ENCODE data around the gene SRGAP1.

SRGAP1 gene

DNA sequence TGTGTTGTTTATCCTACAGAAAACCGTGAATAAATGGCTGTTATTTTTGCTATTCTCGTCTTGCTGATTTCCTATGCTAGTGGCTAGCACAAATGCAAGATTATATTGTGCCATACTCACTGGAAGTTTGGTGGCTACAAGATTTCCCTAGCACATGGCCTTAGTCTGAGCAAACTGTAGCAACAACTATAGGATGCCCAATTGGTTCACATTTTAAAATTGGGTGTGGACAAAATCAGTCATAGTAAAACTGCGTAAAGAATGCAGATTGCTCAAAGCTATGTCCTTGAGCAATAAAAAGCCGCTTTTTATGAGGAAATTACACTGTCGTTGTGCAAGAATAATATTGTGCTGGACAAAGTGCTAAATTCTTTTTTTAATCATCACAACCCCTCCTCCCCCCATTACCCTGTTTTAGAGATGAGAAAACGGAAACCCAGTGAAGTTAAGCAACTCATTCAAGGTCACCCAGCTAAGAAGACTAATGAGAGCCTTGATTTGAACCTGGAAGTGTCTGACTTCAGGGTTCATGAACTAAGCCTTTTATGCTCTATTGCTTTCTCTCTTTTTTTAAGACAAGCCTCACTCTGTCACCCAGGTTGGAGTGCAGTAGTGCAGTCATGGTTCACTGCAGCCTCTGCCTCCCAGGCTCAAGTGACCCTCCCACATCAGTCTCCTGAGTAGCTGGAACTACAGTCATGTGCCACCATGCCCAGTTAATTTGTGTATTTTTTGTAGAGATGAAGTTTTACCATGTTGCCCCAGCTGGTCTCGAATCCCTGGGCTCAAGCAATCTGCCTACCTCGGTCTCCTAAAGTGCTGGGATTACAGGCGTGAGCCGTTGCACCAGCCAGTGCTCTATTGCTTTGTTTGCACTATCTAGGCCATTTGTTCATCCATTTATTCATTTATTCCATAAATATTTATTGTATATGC is 73.6 kb downstream of the SRGAP1 start:
- TF ChIP-seq, protein P1, sequence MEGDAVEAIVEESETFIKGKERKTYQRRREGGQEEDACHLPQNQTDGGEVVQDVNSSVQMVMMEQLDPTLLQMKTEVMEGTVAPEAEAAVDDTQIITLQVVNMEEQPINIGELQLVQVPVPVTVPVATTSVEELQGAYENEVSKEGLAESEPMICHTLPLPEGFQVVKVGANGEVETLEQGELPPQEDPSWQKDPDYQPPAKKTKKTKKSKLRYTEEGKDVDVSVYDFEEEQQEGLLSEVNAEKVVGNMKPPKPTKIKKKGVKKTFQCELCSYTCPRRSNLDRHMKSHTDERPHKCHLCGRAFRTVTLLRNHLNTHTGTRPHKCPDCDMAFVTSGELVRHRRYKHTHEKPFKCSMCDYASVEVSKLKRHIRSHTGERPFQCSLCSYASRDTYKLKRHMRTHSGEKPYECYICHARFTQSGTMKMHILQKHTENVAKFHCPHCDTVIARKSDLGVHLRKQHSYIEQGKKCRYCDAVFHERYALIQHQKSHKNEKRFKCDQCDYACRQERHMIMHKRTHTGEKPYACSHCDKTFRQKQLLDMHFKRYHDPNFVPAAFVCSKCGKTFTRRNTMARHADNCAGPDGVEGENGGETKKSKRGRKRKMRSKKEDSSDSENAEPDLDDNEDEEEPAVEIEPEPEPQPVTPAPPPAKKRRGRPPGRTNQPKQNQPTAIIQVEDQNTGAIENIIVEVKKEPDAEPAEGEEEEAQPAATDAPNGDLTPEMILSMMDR (conservative IDR thresholded peaks at IDR 0.05) = no peak
- TF ChIP-seq ZFX (IDR thresholded peaks at IDR 0.05) = no peak
- H3K27ac ChIP-seq = no peak overlapping the region

- no peak overlapping the region for H3K27ac ChIP-seq
Observed at GRCh38 chr12:63918800-63919300, 74.3 kb downstream of the SRGAP1 start.

GRCh38 chr12:63919756-63920155 is 75.3 kb downstream of the SRGAP1 start:
- TF ChIP-seq, protein P1 (conservative IDR thresholded peaks at IDR 0.05) = no peak
- no peak for TF ChIP-seq ZFX (IDR thresholded peaks at IDR 0.05)
- no peak overlapping the region for H3K27ac ChIP-seq

More at GRCh38 chr12:63918800-63919300, 74.3 kb downstream of the SRGAP1 start:
- TF ChIP-seq ZFX (IDR thresholded peaks at IDR 0.05) = no peak
- TF ChIP-seq, protein P1 (conservative IDR thresholded peaks at IDR 0.05) = no peak

- H3K27ac ChIP-seq = no peak overlapping the region
Observed at GRCh38 chr12:63921157-63921556, 76.7 kb downstream of the SRGAP1 start.

GRCh38 chr12:63922474-63922873 is 78.0 kb downstream of the SRGAP1 start:
- no peak for TF ChIP-seq ZFX (IDR thresholded peaks at IDR 0.05)
- TF ChIP-seq, protein P1 (conservative IDR thresholded peaks at IDR 0.05) = no peak
- no peak overlapping the region for H3K27ac ChIP-seq

More at GRCh38 chr12:63921157-63921556, 76.7 kb downstream of the SRGAP1 start:
- TF ChIP-seq ZFX (IDR thresholded peaks at IDR 0.05) = no peak
- TF ChIP-seq, protein P1 (conservative IDR thresholded peaks at IDR 0.05) = no peak

- TF ChIP-seq, protein P1 (conservative IDR thresholded peaks at IDR 0.05) = no peak
- TF ChIP-seq ZFX (IDR thresholded peaks at IDR 0.05) = no peak
- H3K27ac ChIP-seq = no peak overlapping the region
Observed at GRCh38 chr12:63924781-63925180, 80.3 kb downstream of the SRGAP1 start.

DNA sequence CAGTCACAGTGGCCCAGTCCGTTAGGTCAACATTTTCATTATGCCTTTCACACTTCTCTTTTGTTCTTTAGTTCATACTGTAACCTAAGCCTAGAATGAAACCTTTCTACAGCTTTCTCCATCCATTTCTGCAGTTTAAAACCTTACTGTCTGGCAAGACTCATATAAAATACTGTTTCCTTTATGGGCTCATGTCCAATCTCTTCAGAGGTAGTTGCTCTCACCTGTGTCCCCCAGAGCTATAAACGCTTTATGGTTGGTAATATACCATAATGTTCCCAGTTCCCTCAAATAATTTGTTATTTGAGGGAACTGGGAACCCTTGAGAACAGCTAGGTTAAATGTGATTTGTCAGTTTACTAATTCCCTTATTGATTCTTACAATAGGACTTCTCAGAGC is 83.0 kb downstream of the SRGAP1 start:
- TF ChIP-seq ZFX (IDR thresholded peaks at IDR 0.05) = no peak
- TF ChIP-seq, protein P1 (conservative IDR thresholded peaks at IDR 0.05) = no peak

More for the DNA sequence above, 83.0 kb downstream of the SRGAP1 start:
- H3K27ac ChIP-seq = no peak overlapping the region

All from C4-2B (cell line).